Right cardiac atrium (tissue), 5 donors: ENCODE results near the gene FLAD1. TPM values are rescaled to one million over a fixed set of nuclear protein-coding genes. Genes with fewer than 3 reads are reported as not detected.

Experiments used
- ATAC-seq, 2 donors: fragments of 200-7000 bp; cut with Tn5 transposase; one replicate each; pipeline versions ENCODE4 v1.8.0 to v1.9.1; 2020; ENCODE audit warnings: moderate library complexity in 2 of 2, mild to moderate bottlenecking in 1 of 2
- DNase-seq, 3 donors: peaks; one replicate each; pipeline ENCODE4 v3.0.0-alpha.2; 2020
- H3K27ac ChIP-seq: one replicate; pipeline ENCODE4 v1.5.1; 2013; ENCODE audit warnings: mild to moderate bottlenecking, low read length, control low read depth, moderate library complexity
- H3K27me3 ChIP-seq: one replicate; pipeline ENCODE4 v1.6.1; 2013; ENCODE audit not compliant: control insufficient read depth, insufficient read depth
- H3K4me1 ChIP-seq: one replicate; pipeline ENCODE4 v1.6.1; 2013; ENCODE audit warnings: low read length; ENCODE audit not compliant: control insufficient read depth, insufficient read depth
- H3K4me3 ChIP-seq: one replicate; pipeline ENCODE4 v1.5.1; 2013; ENCODE audit warnings: low read length, control low read depth
- H3K9me3 ChIP-seq: one replicate; pipeline ENCODE4 v1.6.1; 2013; ENCODE audit warnings: low read length; ENCODE audit not compliant: control insufficient read depth
- WGBS: extraction: QIAGEN DNeasy Blood & Tissue Kit; methylation state at CpG from one replicate; pipeline ENCODE4 v1.1.7; 2013; 5-methylcytosine and 5-hydroxymethylcytosine counted together
- intact Hi-C, 4 donors: fragments of 100-400 bp; cut with DNase I; formaldehyde crosslinking; loops; one replicate each; pipeline versions ENCODE4 v1.11.0 to v1.14.0; 2022 to 2023
- polyA plus RNA-seq: library from polyadenylated mRNA; stranded (reverse); fragments of 200-250 nt; gene quantifications from one replicate; pipeline ENCODE4 v1.2.3, GENCODE V29; 2013
- total RNA-seq, 4 donors: library from RNA; stranded (reverse); fragmentation: NEBNext Ultra II Directional; extraction: Animal tissue kit (Norgen Biotek cat#: 25700); gene quantifications; one replicate each; pipeline ENCODE4 v1.2.1, GENCODE V29; 2021
- donor health status: healthy with polysubstance abuse.
- donor health status: DM: no; HTN: yes; CAD: no.
- donor health status: DM: no; HTN: no; CAD: no.
- donor health status: DM: no; HTN: yes; CAD: no; lungs with severe emphysema.
- donor health status: DM: yes; HTN: yes; CAD: no.

FLAD1 gene
- total and polyA plus RNA-seq, 5 donors: 22.8 to 32.7 (median 25.3) TPM

DNA sequence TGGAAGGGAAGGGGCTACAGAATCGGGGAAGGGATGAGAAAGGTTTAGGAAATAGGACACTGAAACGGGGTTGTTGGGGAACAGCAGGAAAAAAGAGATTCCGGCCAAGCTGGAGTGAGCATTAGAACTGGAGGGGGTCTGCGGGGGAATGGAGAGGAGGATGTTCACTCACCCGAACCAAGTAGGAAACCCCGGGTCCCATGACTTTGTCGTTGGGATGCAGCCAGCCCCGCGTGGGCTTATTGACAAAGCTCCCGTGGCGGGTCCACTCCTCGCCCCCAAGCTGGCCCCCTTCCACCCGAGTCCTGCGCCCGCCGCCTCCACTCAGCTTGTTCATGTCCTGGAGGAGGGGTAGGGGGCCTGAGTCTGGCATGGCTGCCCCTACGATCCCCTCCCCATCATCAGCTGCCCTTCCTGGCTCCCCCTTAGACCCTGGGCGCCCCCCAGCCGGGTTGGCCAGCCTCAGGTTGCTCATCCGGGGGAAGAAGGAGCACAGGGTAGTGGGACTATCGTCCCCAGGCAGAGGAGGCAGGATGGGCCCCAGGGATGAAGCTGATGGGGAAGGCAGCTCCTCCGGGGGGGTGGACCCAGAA is 13.2 kb upstream of the FLAD1 start:
- ATAC-seq (no peak), DNase-seq (peak; percentile 54 to 78 (median 77))
- 20% methylated on average over 22 of the region's 22 CpGs for WGBS
- peaks cover 17% of the 10 kb centered on the region for H3K4me1 ChIP-seq
- peak overlapping the region; percentile 90 for H3K27ac ChIP-seq
- H3K9me3 ChIP-seq: no peaks in the 10 kb centered on the region
- H3K27me3 ChIP-seq: no peaks in the 10 kb centered on the region
- intact Hi-C loops: loop anchor here in 2 of 4 donors (10.0 kb wide), 2 partner anchors 45 to 95 kb away; partner anchors contain the start of gene EFNA4 (in 1 of the 2)
- H3K4me3 ChIP-seq: peak overlapping the region; percentile 36

DNA sequence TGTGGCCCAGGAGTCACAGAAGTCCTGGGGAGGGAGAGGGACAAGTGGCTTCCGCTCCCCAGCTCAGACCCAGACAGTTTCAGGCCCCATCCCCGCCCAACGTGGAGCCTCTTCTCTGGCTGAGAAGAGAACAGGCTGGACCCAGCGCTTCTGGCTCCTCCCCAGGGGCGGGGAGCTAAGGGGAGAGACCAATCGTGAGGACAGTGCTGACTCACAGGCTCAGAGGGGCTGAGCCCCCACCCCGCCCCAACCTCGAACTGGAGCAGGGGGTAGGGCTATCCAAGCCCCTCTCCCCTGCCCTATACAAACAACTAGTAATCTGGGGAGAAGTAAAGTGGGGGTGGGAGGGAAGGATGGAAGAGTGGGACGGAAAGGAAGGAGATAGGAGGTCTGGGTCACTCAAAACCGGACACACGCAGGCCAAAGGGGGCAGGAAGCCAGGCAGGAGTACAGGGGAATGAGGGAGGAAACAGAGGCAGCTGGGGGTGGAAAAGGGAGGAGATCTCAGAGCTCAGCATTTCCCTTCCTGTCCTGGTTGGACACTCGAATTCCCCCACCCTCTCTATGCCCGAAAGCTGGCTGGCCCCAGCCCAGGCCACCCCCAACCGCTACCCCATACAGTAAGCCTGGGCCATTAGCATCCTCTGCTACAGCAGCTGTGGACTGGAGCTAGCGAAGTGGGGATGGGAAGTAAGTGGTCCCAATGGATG is 12.4 kb upstream of the FLAD1 start, which contains the start of gene SHC1:
TSS of gene SHC1 (minus strand) at position 117 of the 710 bp plus-strand sequence. CDS start 221 bp downstream, outside the sequence.
- intact Hi-C loops: loop anchor here in 1 of 4 donors (10.0 kb wide), 1 partner anchor 94 kb away; the partner anchor contains the start of gene EFNA4
- peaks cover 17% of the 10 kb centered on the region for H3K4me1 ChIP-seq
- WGBS: 7% methylated on average over 15 of the region's 15 CpGs

DNA sequence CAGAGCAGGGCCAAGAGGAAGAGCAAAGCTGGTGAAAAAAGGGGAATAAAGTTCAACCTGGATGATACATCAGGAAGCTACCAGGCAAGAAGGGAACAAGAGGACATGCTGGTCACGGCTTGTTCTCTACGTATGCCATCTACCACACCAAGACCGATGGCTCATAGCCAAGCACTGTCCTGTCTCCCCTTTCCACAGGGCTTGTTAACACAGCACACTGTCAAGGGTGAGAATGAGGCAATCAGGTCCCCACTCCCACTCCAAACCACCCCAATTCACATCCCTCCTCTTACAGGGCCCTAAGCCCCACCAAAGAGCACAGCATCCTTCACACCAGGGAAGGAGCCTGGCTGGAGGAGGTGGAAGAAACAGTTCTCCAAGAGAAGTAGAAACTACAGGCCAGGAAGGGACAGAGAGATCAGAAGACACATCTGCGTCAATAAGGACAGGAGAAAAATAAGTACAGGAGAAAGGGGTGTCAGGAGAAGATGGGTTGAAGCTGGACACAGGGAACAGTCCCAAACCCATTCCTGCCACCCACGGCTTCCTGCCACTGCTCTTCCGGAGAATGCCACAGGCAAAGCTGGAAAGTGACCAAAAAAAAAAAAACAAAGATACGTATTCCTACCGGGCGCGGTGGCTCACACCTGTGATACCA is 11.7 kb upstream of the FLAD1 start:
- Histone ChIP-seq H3K27ac (peak overlapping the region; percentile 90), H3K4me3 (no peak overlapping the region), H3K9me3 (no peaks in the 10 kb centered on the region), H3K27me3 (no peaks in the 10 kb centered on the region), H3K4me1 (peaks cover 17% of the 10 kb centered on the region)
- ATAC-seq (no peak), DNase-seq (peak in 1 of 3 donors; percentile 60)
- WGBS: 35% methylated on average over 10 of the region's 10 CpGs
- intact Hi-C loops: loop anchor here in 1 of 4 donors (10.0 kb wide), 1 partner anchor 93 kb away; the partner anchor contains the start of gene EFNA4

More for the DNA sequence above, 12.4 kb upstream of the FLAD1 start, which contains the start of gene SHC1:
- Histone ChIP-seq H3K27ac (peak within 1 kb of the TSS; percentile 90), H3K4me3 (peak within 1 kb of the TSS; percentile 36), H3K9me3 (no peaks in the 10 kb centered on the region), H3K27me3 (no peaks in the 10 kb centered on the region)
- peak; percentile 97 to 98 (median 97) for DNase-seq
- peak; percentile 72 to 78 for ATAC-seq

DNA sequence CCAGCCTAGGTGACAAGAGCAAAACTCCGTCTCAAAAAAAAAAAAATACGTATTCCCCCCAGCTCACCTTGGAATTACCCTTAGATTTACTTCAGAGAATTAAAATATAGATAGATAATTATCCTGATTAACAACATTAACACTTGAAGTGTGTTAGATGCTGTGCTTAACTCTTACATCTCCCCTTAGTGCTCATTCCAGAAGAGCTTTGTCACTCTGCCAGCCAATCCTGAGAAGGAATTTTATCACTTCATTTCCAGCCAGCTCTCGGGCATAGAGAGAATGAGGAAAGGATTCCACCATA is 11.0 kb upstream of the FLAD1 start:
- Histone ChIP-seq H3K4me1 (peaks cover 17% of the 10 kb centered on the region), H3K9me3 (no peaks in the 10 kb centered on the region), H3K4me3 (no peak overlapping the region), H3K27ac (peak overlapping the region; percentile 99), H3K27me3 (no peaks in the 10 kb centered on the region)
- 40% methylated on average over 3 of the region's 3 CpGs for WGBS
- DNase-seq (no peak), ATAC-seq (no peak)
- intact Hi-C loops: loop anchor here in 1 of 4 donors (10.0 kb wide), 1 partner anchor 93 kb away; the partner anchor contains the start of gene EFNA4

DNA sequence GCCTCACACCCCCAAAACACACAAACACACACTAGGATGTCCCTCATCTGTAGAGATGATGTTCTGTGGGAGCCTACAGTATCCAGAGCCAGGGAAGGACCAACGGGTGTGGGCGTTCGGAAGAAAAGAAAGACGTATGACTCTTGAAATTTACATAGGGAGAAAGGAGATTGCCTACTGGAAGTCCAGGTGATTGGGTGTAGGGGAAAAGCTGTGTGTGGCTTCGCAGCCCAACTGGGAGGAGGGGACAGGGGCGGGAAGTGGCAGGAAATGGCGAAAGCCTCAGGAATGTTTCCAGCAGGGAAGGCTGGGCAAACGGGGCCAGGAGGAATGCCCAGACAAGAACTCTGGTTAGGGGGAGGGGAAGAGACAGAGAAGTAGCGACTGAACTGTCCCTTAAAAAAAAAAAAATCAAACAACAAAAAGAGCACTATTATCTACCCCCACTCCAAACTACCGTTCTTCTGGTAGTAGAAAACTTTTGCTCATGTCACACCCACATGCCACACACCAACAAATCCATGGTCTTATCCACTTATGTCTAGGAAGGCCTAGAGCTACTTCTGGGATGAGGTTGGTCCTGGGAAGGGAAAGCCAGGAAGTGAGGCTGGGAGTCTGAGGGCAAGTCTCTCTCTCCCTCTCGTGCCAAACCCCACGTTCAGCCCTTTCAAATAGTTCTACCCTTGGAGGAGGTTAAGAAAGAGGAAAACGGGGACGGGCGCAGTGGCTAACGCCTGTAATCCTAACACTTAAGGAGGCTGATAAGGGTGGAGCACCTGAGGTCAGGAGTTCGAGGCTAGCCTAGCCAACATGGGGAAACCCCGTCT is 10.4 kb upstream of the FLAD1 start:
- peak overlapping the region; percentile 99 for H3K27ac ChIP-seq
- H3K27me3 ChIP-seq: no peaks in the 10 kb centered on the region
- ATAC-seq (peak in 1 of 2 donors; percentile 28), DNase-seq (peak; percentile 80 to 88 (median 81))
- H3K4me1 ChIP-seq: peaks cover 17% of the 10 kb centered on the region
- no peaks in the 10 kb centered on the region for H3K9me3 ChIP-seq
- intact Hi-C loops: loop anchor here in 1 of 4 donors (10.0 kb wide), 1 partner anchor 92 kb away; the partner anchor contains the start of gene EFNA4
- WGBS: 14% methylated on average over 18 of the region's 18 CpGs
- peak overlapping the region; percentile 21 for H3K4me3 ChIP-seq

DNA sequence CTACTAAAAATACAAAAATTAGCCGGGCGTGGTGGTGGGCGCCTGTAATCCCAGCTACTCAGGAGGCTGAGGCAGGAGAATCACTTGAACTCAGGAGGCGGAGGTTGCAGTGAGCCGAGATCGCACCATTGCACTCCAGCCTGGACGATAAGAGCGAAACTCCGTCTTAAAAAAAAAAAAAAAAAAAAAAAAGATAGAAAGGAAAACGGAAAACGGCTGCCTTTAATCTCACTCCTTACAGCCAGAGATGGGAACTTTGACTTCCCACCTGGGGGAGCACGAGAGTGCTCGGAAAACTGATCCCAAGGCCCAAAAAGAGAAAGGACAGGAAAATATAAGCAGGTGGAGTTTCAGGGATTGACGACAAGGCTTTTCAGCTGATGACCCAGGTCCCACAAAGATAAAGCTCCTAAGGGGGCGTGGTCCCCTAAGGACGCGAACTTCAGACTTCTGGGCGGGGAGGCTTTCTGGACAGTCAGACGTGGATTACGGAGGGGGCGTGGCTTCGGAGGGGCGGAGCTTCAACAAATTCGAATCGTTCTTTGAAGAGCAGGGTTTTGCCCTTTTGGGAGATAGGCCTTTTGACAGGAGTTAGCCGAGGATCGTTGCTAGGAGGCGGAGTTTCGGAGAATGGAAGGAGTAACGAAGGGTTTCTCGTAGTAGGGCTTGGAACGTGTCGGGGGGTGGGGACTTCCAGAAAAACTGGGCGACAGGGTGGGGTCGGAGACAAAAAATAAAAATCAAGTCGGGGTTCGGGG is 9.6 kb upstream of the FLAD1 start:
- 5% methylated on average over 37 of the region's 37 CpGs for WGBS
- Histone ChIP-seq H3K4me3 (peak overlapping the region; percentile 63), H3K4me1 (peaks cover 17% of the 10 kb centered on the region), H3K9me3 (no peaks in the 10 kb centered on the region), H3K27me3 (no peaks in the 10 kb centered on the region), H3K27ac (peak overlapping the region; percentile 99)
- ATAC-seq (peak; percentile 46 to 63), DNase-seq (peak; percentile 98)
- intact Hi-C loops: loop anchor here in 1 of 4 donors (10.0 kb wide), 1 partner anchor 91 kb away; the partner anchor contains the start of gene EFNA4

DNA sequence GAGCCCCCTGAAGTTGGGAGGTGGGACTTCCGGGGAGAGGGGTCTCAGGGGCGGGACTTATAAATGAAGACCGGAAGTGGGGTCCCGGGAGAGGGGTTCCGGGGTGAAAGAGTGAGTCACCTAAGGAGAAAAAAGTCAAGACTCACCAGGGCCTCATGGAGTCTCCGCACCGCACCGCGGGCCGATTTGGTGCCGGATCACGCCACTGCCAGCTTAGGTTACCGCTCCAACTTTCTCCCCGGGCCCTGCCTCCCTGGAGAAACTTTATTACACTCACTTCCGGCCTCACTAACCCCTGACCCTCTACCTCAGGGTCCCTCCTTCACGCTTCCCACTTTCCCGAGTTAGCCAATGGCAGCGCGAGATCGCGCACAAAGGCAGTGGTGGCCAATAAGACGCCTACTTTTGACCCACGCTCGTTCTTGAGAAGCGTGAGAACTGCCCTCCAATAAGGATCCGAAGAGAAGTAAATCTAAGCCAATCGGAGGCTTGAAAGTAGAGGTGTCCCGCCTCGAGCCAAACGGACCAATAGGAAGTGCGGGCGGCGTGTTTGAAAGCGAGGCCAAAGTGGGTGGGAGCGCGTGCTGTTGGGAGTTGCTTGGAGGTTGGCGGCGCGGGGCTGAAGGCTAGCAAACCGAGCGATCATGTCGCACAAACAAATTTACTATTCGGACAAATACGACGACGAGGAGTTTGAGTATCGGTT is 8.9 kb upstream of the FLAD1 start, which contains the start of gene CKS1B:
TSS of gene CKS1B (plus strand) at position 580 of the 706 bp plus-strand sequence. CDS start at position 645, 65 bp downstream.
- H3K27ac ChIP-seq: peak within 1 kb of the TSS; percentile 99
- DNase-seq (peak; percentile 98 to 99 (median 98)), ATAC-seq (peak; percentile 88 to 91)
- WGBS: under 1% methylated on average over 47 of the region's 47 CpGs
- H3K4me3 ChIP-seq: peak within 1 kb of the TSS; percentile 67
- H3K4me1 ChIP-seq: peaks cover 15% of the 10 kb centered on the region
- intact Hi-C loops: loop anchor here in 1 of 4 donors (10.0 kb wide), 1 partner anchor 91 kb away; the partner anchor contains the start of gene EFNA4
- H3K9me3 ChIP-seq: no peaks in the 10 kb centered on the region
- H3K27me3 ChIP-seq: no peaks in the 10 kb centered on the region

DNA sequence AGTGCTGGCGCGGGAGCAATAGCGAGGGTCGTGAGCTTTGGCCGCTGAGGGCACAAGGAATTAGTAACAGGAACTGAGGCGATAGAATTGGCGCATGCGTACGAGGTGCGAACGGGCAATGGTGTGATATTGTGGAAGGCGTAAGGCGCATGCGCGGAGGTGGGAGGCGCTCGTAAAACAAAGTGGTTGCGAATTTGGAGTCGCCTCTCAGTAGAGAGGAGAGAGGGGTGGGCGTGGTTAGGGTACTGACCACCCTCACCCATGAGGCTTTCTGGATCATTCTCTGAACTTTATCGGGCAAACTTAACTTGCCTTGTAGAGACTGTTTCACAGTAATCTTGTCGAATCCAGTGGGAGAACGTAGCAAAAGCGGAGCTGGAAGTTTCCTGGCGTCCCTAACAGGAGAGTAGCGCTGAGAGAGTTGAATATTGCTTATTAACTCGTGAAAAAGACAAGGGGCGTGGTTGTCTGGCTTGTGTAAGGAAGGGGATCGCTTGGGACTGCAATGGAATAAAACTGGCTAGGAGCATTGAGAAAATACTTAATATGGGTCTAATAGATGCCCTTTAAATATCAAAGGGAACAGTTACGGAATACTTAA is 8.2 kb upstream of the FLAD1 start:
- WGBS: under 1% methylated on average over 30 of the region's 30 CpGs
- peak overlapping the region; percentile 67 for H3K4me3 ChIP-seq
- no peaks in the 10 kb centered on the region for H3K9me3 ChIP-seq
- peaks cover 14% of the 10 kb centered on the region for H3K4me1 ChIP-seq
- intact Hi-C loops: loop anchor here in 1 of 4 donors (10.0 kb wide), 1 partner anchor 90 kb away; the partner anchor contains the start of gene EFNA4
- ATAC-seq: peak; percentile 61 to 72
- peak; percentile 96 to 97 (median 97) for DNase-seq
- H3K27ac ChIP-seq: peak overlapping the region; percentile 91
- no peaks in the 10 kb centered on the region for H3K27me3 ChIP-seq
